ENCODE data around the gene HOXA6.

The HOXA6 gene

DNA sequence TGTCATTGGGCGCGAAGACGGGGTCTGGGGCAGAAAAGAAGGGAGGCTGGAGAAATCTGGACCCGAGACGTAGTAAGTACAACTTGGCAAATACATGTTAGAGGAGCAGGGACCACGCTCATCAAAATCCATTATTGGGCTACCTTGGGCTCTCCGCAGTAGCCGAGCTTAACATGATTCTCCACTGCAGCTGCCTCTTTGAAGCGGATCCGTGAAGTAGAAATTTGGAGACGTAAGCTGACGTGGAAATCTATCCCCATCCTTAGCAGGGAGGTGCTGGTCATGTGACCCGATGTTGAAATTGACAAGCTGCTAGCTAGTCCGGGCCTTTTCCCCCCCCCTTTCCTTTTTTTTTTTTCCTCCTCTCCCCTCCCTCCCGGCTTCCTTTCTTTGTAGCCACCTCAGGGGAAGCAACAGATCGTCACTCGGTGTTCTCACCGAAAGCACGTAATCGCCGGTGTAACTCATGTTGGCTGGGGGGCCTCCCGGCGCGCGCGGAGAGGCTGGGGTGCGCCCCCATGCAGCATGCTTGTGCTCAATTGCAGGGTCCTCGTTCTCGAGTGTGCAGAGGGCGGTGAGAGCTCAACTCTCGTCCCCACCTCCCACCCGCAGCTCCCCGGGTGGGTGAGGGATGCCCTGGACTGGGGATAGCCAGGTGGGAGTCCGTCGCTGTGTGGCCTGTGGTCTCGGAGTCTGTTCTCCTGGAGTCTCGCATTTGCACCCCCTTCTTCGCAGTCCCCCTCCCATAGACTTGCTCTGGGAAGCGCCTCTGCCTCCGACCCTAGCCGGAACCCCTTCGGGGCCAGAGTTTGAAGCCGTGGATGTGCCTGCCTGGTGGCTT lies 37.7 kb upstream of the HOXA6 start, which contains the start of gene HOXA11:
Gene HOXA11 (minus strand): TSS at position 220 of the 841 bp plus-strand sequence. CDS start 88 bp downstream, at position 132.
- no peak for DNase-seq (ENCODE audit: low read depth in 2 of 2)

- no peak for DNase-seq (ENCODE audit: low read depth in 2 of 2)
These were observed 36.9 kb upstream of the HOXA6 start for GRCh38 chr7:27184337-27185012.

DNA sequence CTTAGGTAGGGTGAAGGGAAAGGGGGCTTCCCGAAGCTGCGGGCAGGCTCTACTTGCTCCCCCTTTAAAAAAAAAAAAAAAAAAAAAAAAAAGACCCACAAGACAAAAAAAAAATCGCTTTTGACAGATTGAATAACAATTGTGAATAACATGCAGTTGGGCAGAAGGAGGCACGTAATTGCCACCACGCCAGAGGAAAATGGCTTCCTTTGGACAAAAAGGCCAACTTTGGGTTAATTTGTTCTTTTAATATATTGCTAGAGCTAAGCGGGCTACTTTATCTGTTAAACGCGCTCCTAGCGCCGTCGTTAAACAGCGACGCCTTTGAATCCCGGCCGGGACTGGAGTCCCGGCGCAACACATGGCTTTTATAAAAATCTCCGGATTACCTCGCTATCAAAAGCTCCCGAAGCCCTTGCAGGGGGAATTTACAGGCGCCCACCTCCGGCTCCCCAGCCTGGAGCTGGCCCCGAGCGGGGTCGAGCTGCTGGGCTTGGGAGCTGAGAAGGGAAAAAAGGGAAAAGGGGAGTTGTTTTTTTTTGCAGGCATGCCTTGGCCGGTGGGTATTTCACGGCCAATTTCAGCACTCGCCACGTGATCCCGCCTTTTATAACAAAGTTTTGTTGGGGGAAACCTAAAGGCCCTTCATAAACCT lies 36.2 kb upstream of the HOXA6 start:
- no peak for DNase-seq (ENCODE audit: low read depth in 2 of 2)

GRCh38 chr7:27182861-27183681 lies 35.5 kb upstream of the HOXA6 start:
- no peak for DNase-seq (ENCODE audit: low read depth in 2 of 2)

GRCh38 chr7:27182285-27182841 lies 34.8 kb upstream of the HOXA6 start:
- DNase-seq (ENCODE audit: low read depth in 2 of 2), result no peak

- DNase-seq (ENCODE audit: low read depth in 2 of 2), result no peak
These were observed 34.3 kb upstream of the HOXA6 start for GRCh38 chr7:27181795-27182275.

DNA sequence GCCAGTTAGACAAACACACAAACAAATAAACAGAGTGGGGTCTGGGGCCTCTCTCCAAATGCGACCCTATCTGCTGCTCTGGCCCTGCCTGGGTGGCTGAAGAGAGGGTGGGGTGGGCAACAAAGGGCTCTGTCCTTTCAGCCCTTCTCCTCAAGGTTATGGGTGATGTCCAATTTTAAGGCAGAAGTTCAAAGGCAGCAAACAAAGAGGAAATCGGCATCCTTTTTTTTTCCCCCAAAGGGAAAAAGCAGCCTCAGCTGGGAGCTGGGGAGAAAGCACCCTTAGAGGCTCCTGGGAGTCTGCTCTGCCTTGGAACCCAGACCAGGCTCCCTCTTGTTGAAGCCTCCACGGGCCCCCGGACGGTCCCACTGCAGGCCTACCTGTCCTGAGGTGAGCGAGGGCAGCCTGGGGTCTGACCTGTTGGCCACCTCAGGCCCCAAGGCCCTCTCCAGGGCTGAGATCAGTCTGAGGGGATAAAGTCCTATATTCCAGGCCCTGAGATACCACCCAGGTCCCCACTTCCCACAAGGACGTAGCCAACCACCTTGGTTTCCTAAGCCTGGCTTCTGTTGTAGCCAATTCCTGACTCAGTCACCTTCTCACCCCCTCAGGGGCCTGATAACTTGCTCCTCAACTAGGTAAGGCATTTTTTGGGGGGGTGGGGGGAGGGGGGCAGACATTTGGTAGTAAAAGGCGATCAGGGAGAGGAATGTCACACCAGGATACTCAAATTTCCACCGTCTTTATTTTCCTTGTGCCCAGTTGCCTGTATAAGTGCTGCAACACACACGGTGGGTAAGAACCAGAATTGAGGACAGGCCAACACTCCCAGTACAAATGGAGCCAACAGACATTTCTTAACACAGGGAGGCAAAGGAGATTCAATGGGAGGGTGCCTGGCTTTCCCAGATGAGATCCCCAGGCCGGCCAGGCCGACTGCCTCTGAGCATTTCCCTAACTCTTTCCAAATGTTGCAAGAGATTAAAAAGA lies 33.2 kb upstream of the HOXA6 start:
- DNase-seq (ENCODE audit: low read depth in 2 of 2), result no peak

DNA sequence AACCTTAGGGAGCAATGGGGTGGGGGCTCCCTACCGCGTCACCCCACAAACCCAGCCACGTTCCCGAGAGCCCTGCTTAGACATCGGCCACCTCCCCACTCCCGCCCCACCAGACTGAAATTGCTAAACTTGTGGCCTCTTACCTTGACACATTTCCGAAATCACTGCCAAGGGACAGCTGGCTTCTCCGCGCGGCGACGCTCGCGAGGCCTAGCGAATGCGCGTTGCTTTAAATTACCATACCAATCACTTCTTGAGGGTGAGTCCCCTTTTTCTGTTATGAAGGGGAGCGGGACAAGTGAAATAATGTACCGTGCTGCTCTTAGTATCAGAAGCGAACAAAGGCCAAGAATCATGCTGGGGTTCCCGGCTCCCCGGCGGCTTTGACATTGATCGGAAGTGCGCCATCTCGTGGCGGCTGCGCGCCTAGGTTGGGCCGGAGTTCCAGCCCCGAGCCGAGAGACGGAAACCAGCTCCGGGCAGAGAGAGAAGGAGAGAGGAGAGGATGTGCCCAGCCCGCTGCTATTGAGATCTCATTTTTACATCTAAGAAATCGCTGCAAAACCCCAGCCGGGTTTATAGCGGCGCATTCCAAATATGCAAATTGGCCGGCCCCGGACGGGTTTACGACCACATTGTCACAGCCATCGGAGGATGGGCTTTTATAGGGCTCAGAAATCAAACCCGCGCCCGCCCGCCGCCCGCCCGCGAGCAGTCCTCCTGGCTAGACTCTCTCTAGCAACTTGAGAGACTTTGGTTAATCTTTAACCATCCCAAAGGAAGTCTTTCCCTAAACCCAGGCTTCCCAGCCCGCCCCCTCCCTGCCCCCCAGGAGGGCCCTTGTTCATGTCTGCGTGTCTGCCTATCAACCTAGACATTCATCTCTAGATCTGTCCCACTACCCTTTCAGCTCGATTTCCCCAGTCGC lies 32.2 kb upstream of the HOXA6 start:
- peak in 1 of 2 donors; percentile 58 for DNase-seq (ENCODE audit: low read depth in 2 of 2)

DNA sequence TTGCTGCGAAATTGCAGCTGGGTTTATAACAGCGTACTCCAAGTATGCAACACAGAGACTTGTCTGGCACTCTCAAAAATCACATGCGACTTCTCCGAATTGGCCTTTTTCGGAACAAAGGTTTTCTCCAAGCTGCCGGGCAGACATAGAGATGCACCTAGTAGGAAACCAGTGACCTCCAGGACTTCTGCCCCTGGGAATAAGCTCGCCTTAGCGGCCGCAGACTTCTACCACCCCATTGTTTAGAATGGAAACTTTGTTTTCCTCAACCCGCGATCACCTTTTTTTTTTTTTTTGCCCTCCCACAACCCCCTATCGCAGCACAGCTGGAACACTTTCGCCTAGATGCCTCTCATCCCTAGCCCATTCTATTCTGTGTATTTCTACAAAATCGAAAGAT lies 31.5 kb upstream of the HOXA6 start:
- DNase-seq (ENCODE audit: low read depth in 2 of 2), result no peak

DNA sequence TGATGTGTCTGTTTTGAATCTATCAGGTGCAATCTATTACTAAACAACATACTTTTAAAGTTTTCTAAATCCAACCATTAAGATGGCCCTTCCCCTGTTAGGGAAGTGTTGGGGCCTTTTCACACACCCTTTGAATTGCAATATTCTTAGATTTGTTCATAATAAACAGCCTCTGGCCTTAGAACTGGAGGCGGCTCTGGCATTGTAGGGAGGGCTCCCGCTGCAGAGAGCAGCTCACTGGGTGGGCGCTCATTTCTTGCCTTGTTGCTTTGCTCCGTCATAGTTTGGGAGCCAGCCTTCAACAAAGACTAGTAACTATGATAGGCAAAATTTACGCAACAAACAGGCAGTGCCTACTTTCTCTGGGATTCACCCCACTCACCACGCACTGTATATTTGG lies 30.8 kb upstream of the HOXA6 start:
- no peak for DNase-seq (ENCODE audit: low read depth in 2 of 2)

- DNase-seq (ENCODE audit: low read depth in 2 of 2), result no peak
These were observed 30.3 kb upstream of the HOXA6 start for GRCh38 chr7:27177795-27178320.

- no peak for DNase-seq (ENCODE audit: low read depth in 2 of 2)
These were observed 29.6 kb upstream of the HOXA6 start for GRCh38 chr7:27176962-27177794.

- DNase-seq (ENCODE audit: low read depth in 2 of 2), result no peak
These were observed 28.9 kb upstream of the HOXA6 start for GRCh38 chr7:27176524-27176845.

DNA sequence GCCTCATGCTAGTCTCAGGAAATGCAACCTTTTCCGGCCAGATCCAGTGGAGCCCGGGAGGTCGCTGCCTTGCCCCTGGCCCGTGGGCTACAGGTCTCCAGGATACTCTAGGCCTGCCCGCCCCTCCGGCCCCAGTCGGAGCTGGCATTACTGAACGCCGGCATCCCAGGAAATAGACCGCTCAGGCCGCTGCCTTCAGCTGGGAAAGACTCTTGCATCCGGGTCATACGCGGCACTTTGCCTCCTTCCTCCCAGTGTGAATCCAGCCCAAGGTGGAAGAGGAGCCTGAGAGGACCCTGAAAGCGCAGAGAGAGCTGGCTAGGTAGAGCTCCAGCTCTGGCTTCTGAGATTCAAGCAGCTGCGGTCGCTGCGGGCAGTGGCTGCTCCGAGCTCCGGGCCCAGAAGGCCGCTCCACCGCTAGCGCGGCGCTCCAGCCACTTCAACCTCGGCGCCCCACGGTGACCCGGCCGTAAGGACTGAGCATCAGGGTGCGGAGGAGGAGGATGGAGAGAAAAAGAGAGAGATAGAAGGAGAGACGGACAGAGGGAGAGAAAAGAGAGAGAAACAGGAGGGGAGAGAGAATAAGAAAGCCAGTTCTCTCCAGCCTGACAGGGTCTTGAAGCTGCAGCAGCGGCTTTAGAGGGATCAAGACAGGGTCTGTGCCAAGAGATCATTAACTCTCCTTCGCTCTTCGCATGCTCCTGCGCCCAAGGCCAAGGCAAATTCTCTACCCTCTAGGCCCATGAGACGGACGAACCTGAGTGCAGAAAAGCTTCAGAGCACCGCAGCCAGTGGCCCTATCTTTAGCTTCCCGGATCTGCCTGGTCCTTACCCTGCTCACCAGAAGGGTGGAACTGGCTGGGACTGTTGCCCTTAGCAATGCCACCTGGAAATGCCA lies 28.3 kb upstream of the HOXA6 start:
- DNase-seq (ENCODE audit: low read depth in 2 of 2), result no peak

GRCh38 chr7:27174874-27175625 lies 27.5 kb upstream of the HOXA6 start:
- DNase-seq (ENCODE audit: low read depth in 2 of 2), result no peak
